Brain microvascular endothelial cell (primary cell): Measurements from ENCODE around the gene STRA8.

Experiments used
- DNase-seq: peaks from one replicate; pipeline ENCODE4 v3.0.0-alpha.2; 2020
- H3K27ac ChIP-seq: fragments of 250-450 bp; sonication (Bioruptor Pico); 2 replicates; pipeline ENCODE4 v1.5.1; 2020; ENCODE audit warnings: mild to moderate bottlenecking, moderate library complexity
- H3K27me3 ChIP-seq: fragments of 250-450 bp; sonication (Bioruptor Pico); replicated peaks from 2 replicates; pipeline ENCODE4 v1.5.1; 2020; ENCODE audit warnings: mild to moderate bottlenecking
- H3K36me3 ChIP-seq: fragments of 250-450 bp; sonication (Bioruptor Pico); replicated peaks from 2 replicates; pipeline ENCODE4 v1.5.1; 2020; ENCODE audit warnings: mild to moderate bottlenecking
- H3K4me3 ChIP-seq: 2 replicates; pipeline ENCODE4 v1.5.1; 2011; ENCODE audit warnings: low read depth, mild to moderate bottlenecking, control low read depth, low read length, moderate library complexity
- CTCF ChIP-seq: IDR thresholded peaks from 2 replicates; pipeline ENCODE4 v1.5.1; 2011; ENCODE audit warnings: low read depth, mild to moderate bottlenecking, moderate library complexity, low read length, control low read depth, inconsistent platforms; ENCODE audit errors: missing control alignments
- in situ Hi-C: cut with HindIII; loops from 2 replicates; pipeline ENCODE4 v1.10.0; 2017; ENCODE audit warnings: low sequenced_read_pairs, low pct_ligation_motif_present

Gene STRA8

GRCh38 chr7:135215698-135216097 is 17.9 kb upstream of the STRA8 start:
- in situ Hi-C loops: no loop called here
- no peak overlapping the region for H3K4me3 ChIP-seq
- no peak for DNase-seq

GRCh38 chr7:135217645-135218509 is 15.8 kb upstream of the STRA8 start:
- no peak for DNase-seq
- no peaks in the 10 kb centered on the region for H3K27me3 ChIP-seq
- no peak overlapping the region for H3K27ac ChIP-seq
- in situ Hi-C loops: no loop called here
- no peak overlapping the region for H3K4me3 ChIP-seq
- H3K36me3 ChIP-seq: no peaks in the 10 kb centered on the region
- no peak for TF ChIP-seq CTCF

More at GRCh38 chr7:135215698-135216097, 17.9 kb upstream of the STRA8 start:
- TF ChIP-seq CTCF: no peak
- Histone ChIP-seq H3K36me3 (no peaks in the 10 kb centered on the region), H3K27me3 (no peaks in the 10 kb centered on the region), H3K27ac (no peak overlapping the region)

GRCh38 chr7:135224027-135224426 is 9.6 kb upstream of the STRA8 start:
- no peaks in the 10 kb centered on the region for H3K36me3 ChIP-seq
- in situ Hi-C loops: no loop called here
- TF ChIP-seq CTCF: no peak

GRCh38 chr7:135231686-135232085 is 2.0 kb upstream of the STRA8 start:
- TF ChIP-seq CTCF: peak; percentile 1
- no peaks in the 10 kb centered on the region for H3K27me3 ChIP-seq
- DNase-seq: no peak
- H3K4me3 ChIP-seq: no peak overlapping the region
- H3K27ac ChIP-seq: no peak overlapping the region
- in situ Hi-C loops: no loop called here
- no peaks in the 10 kb centered on the region for H3K36me3 ChIP-seq

More at GRCh38 chr7:135224027-135224426, 9.6 kb upstream of the STRA8 start:
- H3K27ac ChIP-seq: no peak overlapping the region
- no peak overlapping the region for H3K4me3 ChIP-seq
- DNase-seq: no peak
- H3K27me3 ChIP-seq: no peaks in the 10 kb centered on the region

- no peak for DNase-seq
- no peaks in the 10 kb centered on the region for H3K27me3 ChIP-seq
- H3K27ac ChIP-seq: no peak overlapping the region
- TF ChIP-seq CTCF: no peak
- no peak overlapping the region for H3K4me3 ChIP-seq
- in situ Hi-C loops: no loop called here
- no peaks in the 10 kb centered on the region for H3K36me3 ChIP-seq
Observed at GRCh38 chr7:135232087-135232486, 1.6 kb upstream of the STRA8 start.
